IMR-90 (cell line): Measurements from ENCODE around the gene SERPINB10. TPM values are rescaled to one million over a fixed set of nuclear protein-coding genes. Genes with fewer than 3 reads are reported as not detected.

Source experiments
- ATAC-seq: fragments of 200-7000 bp; cut with Tn5 transposase; 2 replicates; pipeline ENCODE4 v1.9.1; 2020; ENCODE audit warnings: low read depth, mild to moderate bottlenecking, moderate library complexity
- BruUV-seq: library from RNA; stranded (reverse); fragments of 400-500 nt; replicated peaks from 2 replicates; lab custom pipeline; 2021; lab: Mats Ljungman, UMichigan
- CTCF ChIA-PET: fragments of 300-600 bp; formaldehyde crosslinking; extraction: SDS; loops from one replicate; lab custom pipeline; 2021; ENCODE audit warnings: antibody characterized with exemption; lab: Yijun Ruan, JAX
- POLR2A ChIA-PET: fragments of 300-600 bp; sonication (Branson Sonifier 250); formaldehyde crosslinking; loops from one replicate; lab custom pipeline; 2022; ENCODE audit warnings: antibody characterized with exemption; ENCODE audit not compliant: unreplicated experiment; lab: Charles Lee
- DNase-seq: peaks from one replicate; pipeline ENCODE4 v3.0.0; 2013
- H2AFZ ChIP-seq: replicated peaks from 2 replicates; pipeline ENCODE3; 2013; ENCODE audit warnings: low read length, mild to moderate bottlenecking; ENCODE audit not compliant: poor library complexity
- H2AK5ac ChIP-seq: 2 replicates; pipeline ENCODE4 v1.6.1; 2013; ENCODE audit warnings: low read depth, low read length, inconsistent platforms
- H2AK9ac ChIP-seq: replicated peaks from 2 replicates; pipeline ENCODE3; 2013; ENCODE audit warnings: mild to moderate bottlenecking, low read depth, low read length, moderate library complexity; ENCODE audit not compliant: poor library complexity
- H2BK120ac ChIP-seq: 2 replicates; pipeline ENCODE4 v1.6.1; 2013; ENCODE audit warnings: low read depth, low read length, inconsistent platforms
- H2BK15ac ChIP-seq: 3 replicates; pipeline ENCODE4 v1.6.1; 2013; ENCODE audit warnings: low read depth, low read length, inconsistent platforms
- H2BK20ac ChIP-seq: 2 replicates; pipeline ENCODE4 v1.6.1; 2013; ENCODE audit warnings: low read depth, mild to moderate bottlenecking, inconsistent platforms, low read length, moderate library complexity
- H2BK5ac ChIP-seq: 2 replicates; pipeline ENCODE4 v1.6.1; 2013; ENCODE audit warnings: mild to moderate bottlenecking, low read depth, low read length, inconsistent platforms; ENCODE audit not compliant: poor library complexity, severe bottlenecking
- H3K14ac ChIP-seq: replicated peaks from 2 replicates; pipeline ENCODE4 v1.6.1; 2013; ENCODE audit warnings: low read depth, low read length, inconsistent platforms
- H3K18ac ChIP-seq: 2 replicates; pipeline ENCODE4 v1.6.1; 2013; ENCODE audit warnings: low read depth, low read length, control low read depth
- H3K23ac ChIP-seq: 2 replicates; pipeline ENCODE4 v1.6.1; 2013; ENCODE audit warnings: low read depth, low read length, inconsistent platforms
- H3K27ac ChIP-seq: 2 replicates; pipeline ENCODE4 v1.5.1; 2013; ENCODE audit warnings: mild to moderate bottlenecking, control low read depth, low read length; ENCODE audit not compliant: insufficient read depth
- H3K27me3 ChIP-seq: 2 replicates; pipeline ENCODE4 v1.6.1; 2013; ENCODE audit warnings: low read length; ENCODE audit not compliant: control insufficient read depth, insufficient read depth
- H3K36me3 ChIP-seq: 2 replicates; pipeline ENCODE4 v1.6.1; 2013; ENCODE audit warnings: low read length, mixed read lengths; ENCODE audit not compliant: control insufficient read depth, insufficient read depth
- H3K4ac ChIP-seq: 2 replicates; pipeline ENCODE4 v1.6.1; 2013; ENCODE audit warnings: low read depth, low read length, inconsistent platforms
- H3K4me1 ChIP-seq: 2 replicates; pipeline ENCODE4 v1.6.1; 2013; ENCODE audit warnings: low read length, mixed read lengths; ENCODE audit not compliant: control insufficient read depth, insufficient read depth
- H3K4me2 ChIP-seq: 2 replicates; pipeline ENCODE4 v1.6.1; 2013; ENCODE audit warnings: low read depth, mild to moderate bottlenecking, control low read depth, low read length, moderate library complexity
- H3K4me3 ChIP-seq: 2 replicates; pipeline ENCODE4 v1.5.1; 2013; ENCODE audit warnings: low read depth, mild to moderate bottlenecking, control low read depth, low read length, moderate library complexity; ENCODE audit not compliant: insufficient read depth
- H3K56ac ChIP-seq: 2 replicates; pipeline ENCODE4 v1.6.1; 2013; ENCODE audit warnings: low read length, inconsistent platforms; ENCODE audit not compliant: insufficient read depth; ENCODE audit errors: extremely low read depth
- H3K79me1 ChIP-seq, 2 experiments: 2 replicates each; pipeline ENCODE4 v1.6.1; 2013; ENCODE audit warnings: low read length in 2 of 2, inconsistent platforms in 1 of 2, low read depth in 1 of 2
- H3K9ac ChIP-seq: 2 replicates; pipeline ENCODE4 v1.6.1; 2013; ENCODE audit warnings: low read depth, low read length, control low read depth
- H3K9me1 ChIP-seq: 2 replicates; pipeline ENCODE4 v1.6.1; 2013; ENCODE audit warnings: low read length, inconsistent platforms; ENCODE audit not compliant: insufficient read depth
- H3K9me3 ChIP-seq: 2 replicates; pipeline ENCODE4 v1.6.1; 2013; ENCODE audit warnings: low read length; ENCODE audit not compliant: control insufficient read depth, insufficient read depth
- H4K20me1 ChIP-seq: 2 replicates; pipeline ENCODE4 v1.6.1; 2013; ENCODE audit warnings: low read length, inconsistent platforms; ENCODE audit not compliant: insufficient read depth
- H4K5ac ChIP-seq: 2 replicates; pipeline ENCODE4 v1.6.1; 2013; ENCODE audit warnings: mild to moderate bottlenecking, low read depth, low read length, control low read depth
- H4K8ac ChIP-seq, 2 experiments: 2 replicates each; pipeline ENCODE4 v1.6.1; 2013; ENCODE audit warnings: low read depth in 2 of 2, low read length in 2 of 2, control low read depth in 1 of 2, inconsistent platforms in 1 of 2
- H4K91ac ChIP-seq: 2 replicates; pipeline ENCODE4 v1.6.1; 2013; ENCODE audit warnings: low read depth, low read length, inconsistent platforms; ENCODE audit not compliant: insufficient read depth
- CEBPB ChIP-seq: IDR thresholded peaks from 2 replicates; pipeline ENCODE4 v1.6.1; 2012; ENCODE audit warnings: low read depth, low read length, improper control_type of control experiment
- FOS ChIP-seq: fragments of 150-350 bp; IDR thresholded peaks from 2 replicates; pipeline ENCODE4 v1.6.1; 2016; ENCODE audit warnings: low read depth, low read length
- MAFK ChIP-seq: IDR thresholded peaks from 2 replicates; pipeline ENCODE4 v1.6.1; 2012; ENCODE audit warnings: low read depth, low read length, improper control_type of control experiment
- MAZ ChIP-seq: IDR thresholded peaks from 2 replicates; pipeline ENCODE4 v1.6.1; 2012; ENCODE audit warnings: low read depth, mild to moderate bottlenecking, low read length, improper control_type of control experiment, moderate library complexity, borderline replicate concordance
- MXI1 ChIP-seq: IDR thresholded peaks from 2 replicates; pipeline ENCODE4 v1.6.1; 2012; ENCODE audit warnings: low read depth, mild to moderate bottlenecking, low read length, moderate library complexity, borderline replicate concordance
- RCOR1 ChIP-seq: IDR thresholded peaks from 2 replicates; pipeline ENCODE4 v1.6.1; 2012; ENCODE audit warnings: mild to moderate bottlenecking, low read length, improper control_type of control experiment; ENCODE audit not compliant: insufficient replicate concordance
- SMC3 ChIP-seq: fragments of 150-350 bp; IDR thresholded peaks from 2 replicates; pipeline ENCODE4 v1.6.1; 2016; ENCODE audit warnings: low read depth, mild to moderate bottlenecking, antibody characterized with exemption, low read length, moderate library complexity
- WGBS, 2 experiments: methylation state at CpG; one replicate each; pipeline versions ENCODE4 v1.1.5 to v1.1.7; 2013; ENCODE audit warnings: missing lambda C conversion rate in 2 of 2; ENCODE audit not compliant: insufficient read length in 1 of 2; ENCODE audit errors: extremely low coverage in 2 of 2; 5-methylcytosine and 5-hydroxymethylcytosine counted together
- dilution Hi-C: fragments of 300-500 bp; cut with HindIII; formaldehyde crosslinking; loops from one replicate; pipeline ENCODE4 v1.14.3; 2018; ENCODE audit warnings: low sequenced_read_pairs; ENCODE audit not compliant: unreplicated experiment
- in situ Hi-C: fragments of 300-500 bp; cut with MboI; formaldehyde crosslinking; loops from 3 replicates; pipeline ENCODE4 v1.14.3; 2019; ENCODE audit warnings: low sequenced_read_pairs, inconsistent platforms, mixed read lengths
- intact Hi-C: fragments of 100-400 bp; cut with micrococcal nuclease; formaldehyde crosslinking; loops from 2 replicates; pipeline ENCODE4 v1.10.0; 2022
- polyA plus RNA-seq, 3 experiments: library from polyadenylated mRNA; depleted of rRNA; stranded (reverse); fragments of >200 nt; gene quantifications; 2 replicates each; pipeline ENCODE4 v1.2.3, GENCODE V29; 2012; ENCODE audit warnings: low replicate concordance in 1 of 3
- total RNA-seq: library from RNA; depleted of rRNA; stranded (reverse); fragments of >200 nt; gene quantifications from 2 replicates; pipeline ENCODE4 v1.2.3, GENCODE V29; 2012
- TF ChIP-seq, protein P1 (sequence below): fragments of 150-350 bp; IDR thresholded peaks from 2 replicates; pipeline ENCODE4 v1.6.1; 2017; ENCODE audit warnings: mild to moderate bottlenecking, antibody characterized with exemption, low read length, low read depth
- TF ChIP-seq, protein P2 (sequence below): fragments of 150-350 bp; IDR thresholded peaks from 2 replicates; pipeline ENCODE4 v1.6.1; 2016; ENCODE audit warnings: low read depth, mild to moderate bottlenecking, low read length, moderate library complexity, borderline replicate concordance

The SERPINB10 gene
- total and polyA plus RNA-seq, 2 of the 4 experiments (the other 2 are of a cell fraction), result not detected

DNA sequence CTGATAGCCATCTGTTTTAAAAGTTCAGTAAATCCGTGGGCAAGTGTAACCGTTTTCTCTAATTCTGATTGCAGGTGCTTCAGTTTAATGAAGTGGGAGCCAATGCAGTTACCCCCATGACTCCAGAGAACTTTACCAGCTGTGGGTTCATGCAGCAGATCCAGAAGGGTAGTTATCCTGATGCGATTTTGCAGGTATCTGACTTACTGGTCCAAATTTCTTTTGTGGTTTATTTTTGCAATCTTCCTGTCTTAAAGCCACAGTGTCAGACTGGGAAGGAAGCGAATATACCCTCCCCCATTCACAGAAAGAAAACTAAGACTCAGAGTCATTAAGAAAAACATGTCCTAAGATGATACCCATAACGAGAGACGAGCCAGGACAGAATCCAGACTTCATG is 12.6 kb upstream of the SERPINB10 start:
- 67% methylated on average over 1 of the region's 6 CpGs; no CpG with 5 or more reads in 1 of the 2 experiments for WGBS, 2 experiments
- in situ Hi-C loops, result no loop called here

More for the DNA sequence above, 12.6 kb upstream of the SERPINB10 start:
- peaks cover 2% of the 10 kb centered on the region; the same call in 1 of the 2 replicates for H3K27me3 ChIP-seq
- H4K8ac ChIP-seq, result no peak overlapping the region
- no peaks in the 10 kb centered on the region for H4K20me1 ChIP-seq
- no peak overlapping the region for H3K23ac ChIP-seq
- H3K27ac ChIP-seq, result no peak overlapping the region
- H3K9ac ChIP-seq, result no peak overlapping the region
- H2BK15ac ChIP-seq, result no peak overlapping the region
- no peak overlapping the region for H3K4me3 ChIP-seq
- H3K9me3 ChIP-seq, result no peaks in the 10 kb centered on the region
- H4K5ac ChIP-seq, result no peak overlapping the region
- H2BK20ac ChIP-seq, result no peak overlapping the region
- no peak for DNase-seq
- no peaks in the 10 kb centered on the region for H3K4me1 ChIP-seq
- no peak overlapping the region for H3K4me2 ChIP-seq
- ChIA-PET CTCF (no interaction called here), POLR2A (no interaction called here)
- no peak overlapping the region for H2AK5ac ChIP-seq
- no peaks in the 10 kb centered on the region; the same call in 1 of the 2 replicates for H3K9me1 ChIP-seq
- TF ChIP-seq MAFK (no peak), RCOR1 (no peak), MAZ (no peak), FOS (no peak), MXI1 (no peak), SMC3 (no peak), CEBPB (no peak)
- TF ChIP-seq, protein P1, sequence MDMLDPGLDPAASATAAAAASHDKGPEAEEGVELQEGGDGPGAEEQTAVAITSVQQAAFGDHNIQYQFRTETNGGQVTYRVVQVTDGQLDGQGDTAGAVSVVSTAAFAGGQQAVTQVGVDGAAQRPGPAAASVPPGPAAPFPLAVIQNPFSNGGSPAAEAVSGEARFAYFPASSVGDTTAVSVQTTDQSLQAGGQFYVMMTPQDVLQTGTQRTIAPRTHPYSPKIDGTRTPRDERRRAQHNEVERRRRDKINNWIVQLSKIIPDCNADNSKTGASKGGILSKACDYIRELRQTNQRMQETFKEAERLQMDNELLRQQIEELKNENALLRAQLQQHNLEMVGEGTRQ, result no peak
- TF ChIP-seq, protein P2, sequence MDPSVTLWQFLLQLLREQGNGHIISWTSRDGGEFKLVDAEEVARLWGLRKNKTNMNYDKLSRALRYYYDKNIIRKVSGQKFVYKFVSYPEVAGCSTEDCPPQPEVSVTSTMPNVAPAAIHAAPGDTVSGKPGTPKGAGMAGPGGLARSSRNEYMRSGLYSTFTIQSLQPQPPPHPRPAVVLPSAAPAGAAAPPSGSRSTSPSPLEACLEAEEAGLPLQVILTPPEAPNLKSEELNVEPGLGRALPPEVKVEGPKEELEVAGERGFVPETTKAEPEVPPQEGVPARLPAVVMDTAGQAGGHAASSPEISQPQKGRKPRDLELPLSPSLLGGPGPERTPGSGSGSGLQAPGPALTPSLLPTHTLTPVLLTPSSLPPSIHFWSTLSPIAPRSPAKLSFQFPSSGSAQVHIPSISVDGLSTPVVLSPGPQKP, result no peak
- H3K36me3 ChIP-seq, result no peaks in the 10 kb centered on the region
- no peak overlapping the region for H3K14ac ChIP-seq
- dilution Hi-C loops (no loop called here), intact Hi-C loops (no loop called here)
- H3K56ac ChIP-seq, result no peak overlapping the region
- no peak overlapping the region for H3K4ac ChIP-seq
- no peak overlapping the region for H3K18ac ChIP-seq
- H2BK120ac ChIP-seq, result no peak overlapping the region
- H2AK9ac ChIP-seq, result no peak overlapping the region
- no peak overlapping the region for H2AFZ ChIP-seq
- BruUV-seq, result no TSS peak
- ATAC-seq, result no peak
- H2BK5ac ChIP-seq, result no peak overlapping the region
- H3K79me1 ChIP-seq, result no peaks in the 10 kb centered on the region
- no peak overlapping the region for H4K91ac ChIP-seq
